Loucy (cell line): ENCODE measurements around the gene SOBP.

Experiments used
- CTCF ChIP-seq: fragments of 200-600 bp; sonication (generic); conservative IDR thresholded peaks from 2 replicates; pipeline ENCODE4 v1.5.1; 2014; ENCODE audit warnings: mild to moderate bottlenecking, antibody characterized with exemption, low read length
- EZH2phosphoT487 ChIP-seq: fragments of 200-600 bp; IDR thresholded peaks from 2 replicates; pipeline ENCODE4 v1.6.1; 2018; ENCODE audit warnings: antibody characterized with exemption, mild to moderate bottlenecking, moderate library complexity, borderline replicate concordance

GRCh38 chr6:107545763-107546162, 55.8 kb downstream of the SOBP start:
- TF ChIP-seq CTCF: no peak
- TF ChIP-seq EZH2phosphoT487: no peak
